ENCODE measurements around the gene COL5A1.
"Not testable (repeated sequence)": the region's sequence is repeated elsewhere in the genome, so short reads cannot be mapped to it uniquely, and the experiment has no call there.

Gene COL5A1

DNA sequence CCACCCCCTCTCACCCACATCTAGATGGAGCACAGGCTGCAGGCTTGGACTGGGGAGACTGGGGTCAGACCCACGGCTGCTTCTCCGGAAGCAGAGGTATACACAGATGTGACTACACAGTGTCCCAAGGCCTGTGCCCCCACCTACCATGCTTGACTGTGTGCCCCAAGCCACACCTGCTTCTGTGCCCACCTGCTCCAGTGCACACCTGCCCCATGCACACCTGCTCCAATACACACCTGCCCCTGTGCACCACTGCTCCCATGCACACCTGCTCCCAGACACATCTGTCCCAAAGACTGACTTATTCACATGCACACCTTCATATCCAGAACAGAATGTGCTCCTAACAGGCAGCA lies 5.5 kb upstream of the COL5A1 start:
- no peak for DNase-seq (ENCODE audit: low read depth)
- no peak overlapping the region for H3K4me3 ChIP-seq (ENCODE audit: low read depth, low read length)

DNA sequence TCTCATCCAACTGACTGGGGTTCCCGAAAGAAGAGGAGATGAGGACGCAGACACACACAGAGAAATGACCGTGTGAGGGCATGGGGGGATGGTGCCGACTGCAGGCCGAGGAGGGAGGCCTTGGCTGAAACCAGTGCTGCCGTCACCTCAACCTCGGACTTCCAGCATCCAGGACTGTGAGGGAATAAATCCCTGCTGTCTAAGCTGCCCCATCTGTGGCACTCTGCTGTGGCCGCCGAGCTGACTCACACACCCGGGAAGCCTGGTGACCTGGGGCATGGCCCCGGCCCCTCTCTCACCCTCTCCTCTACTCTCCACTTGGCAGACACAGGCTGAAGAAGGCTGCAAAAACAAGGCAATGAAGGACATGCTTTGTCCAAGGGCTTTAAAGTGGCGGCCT lies 4.4 kb upstream of the COL5A1 start:
- H3K4me3 ChIP-seq (ENCODE audit: low read depth, low read length), result no peak overlapping the region

GRCh38 chr9:134637696-134638501 lies 3.7 kb upstream of the COL5A1 start:
- DNase-seq (ENCODE audit: low read depth), result no peak
- no peak overlapping the region for H3K4me3 ChIP-seq (ENCODE audit: low read depth, low read length)

More for the DNA sequence above, 4.4 kb upstream of the COL5A1 start:
- DNase-seq (ENCODE audit: low read depth), result no peak

- DNase-seq (ENCODE audit: low read depth), result no peak
- no peak overlapping the region for H3K4me3 ChIP-seq (ENCODE audit: low read depth, low read length)
Measured at GRCh38 chr9:134638502-134639090, 3.0 kb upstream of the COL5A1 start.

DNA sequence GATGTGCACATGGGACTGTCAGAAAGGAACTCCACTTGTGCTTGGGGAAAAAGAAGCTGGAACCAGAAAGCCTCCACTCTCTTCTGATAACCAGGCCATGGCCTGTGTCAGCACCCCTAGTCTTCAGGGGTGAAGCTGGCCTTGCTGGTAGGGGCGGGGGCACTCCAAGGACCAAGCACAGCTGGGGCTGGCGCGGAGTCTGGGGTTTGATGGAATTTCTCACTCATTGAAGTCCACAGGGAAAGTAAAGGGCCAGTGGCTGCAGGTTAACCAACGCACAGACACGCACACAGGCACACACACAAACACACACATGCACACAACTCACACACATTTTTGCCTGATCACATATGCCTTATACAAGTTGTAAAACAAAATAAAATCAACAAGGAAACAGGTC lies 1.6 kb upstream of the COL5A1 start:
- no peak overlapping the region for H3K4me3 ChIP-seq (ENCODE audit: low read depth, low read length)
- no peak for DNase-seq (ENCODE audit: low read depth)

- H3K4me3 ChIP-seq (ENCODE audit: low read depth, low read length), result peak overlapping the region; percentile 85
- no peak for DNase-seq (ENCODE audit: low read depth)
Measured at GRCh38 chr9:134640506-134641172, 964 bp upstream of the COL5A1 start.

- no peak for DNase-seq (ENCODE audit: low read depth)
- peak overlapping the region; percentile 85 for H3K4me3 ChIP-seq (ENCODE audit: low read depth, low read length)
Measured at GRCh38 chr9:134641990-134642384, 384 bp downstream of the COL5A1 start.

DNA sequence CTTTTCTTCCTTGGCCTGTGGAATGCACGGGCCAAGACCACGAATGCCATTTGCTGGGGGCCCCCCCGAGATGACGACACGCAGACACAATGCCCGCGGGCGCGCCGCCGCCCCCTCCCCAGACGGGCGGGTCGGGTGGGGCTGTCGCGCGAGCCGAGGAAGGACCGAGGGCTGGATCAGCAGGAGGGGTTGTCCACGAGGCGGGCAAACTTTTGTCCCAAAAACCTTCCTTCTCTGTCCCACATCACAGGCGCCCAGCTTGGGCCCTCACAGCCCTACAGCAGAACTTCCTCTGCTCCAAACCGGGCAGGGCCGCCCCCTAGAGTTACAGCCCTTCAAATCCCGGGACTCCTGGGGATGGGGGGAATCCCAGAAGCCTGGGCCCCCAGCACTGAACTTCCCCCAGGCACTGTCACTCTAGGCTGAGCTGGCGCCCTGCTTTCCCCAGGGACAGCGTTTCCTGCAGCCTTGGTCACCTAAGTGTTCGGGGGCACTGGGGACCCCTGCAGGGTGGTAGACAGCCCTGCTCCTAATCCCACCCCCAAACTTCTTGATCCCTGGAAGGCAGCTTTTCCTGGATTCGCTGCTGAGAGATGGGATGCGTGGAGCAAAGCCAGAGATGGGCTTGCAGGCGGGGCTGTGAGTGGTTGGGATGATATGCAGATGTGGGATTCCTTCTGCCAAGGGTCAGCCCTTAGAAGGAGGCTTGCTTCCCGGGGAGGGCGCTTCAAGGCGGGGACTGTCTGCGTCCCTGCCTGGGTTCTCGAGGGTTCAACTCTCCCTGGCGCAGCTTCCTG lies 980 bp downstream of the COL5A1 start:
- DNase-seq (ENCODE audit: low read depth), result no peak
- peak overlapping the region; percentile 85 for H3K4me3 ChIP-seq (ENCODE audit: low read depth, low read length)

DNA sequence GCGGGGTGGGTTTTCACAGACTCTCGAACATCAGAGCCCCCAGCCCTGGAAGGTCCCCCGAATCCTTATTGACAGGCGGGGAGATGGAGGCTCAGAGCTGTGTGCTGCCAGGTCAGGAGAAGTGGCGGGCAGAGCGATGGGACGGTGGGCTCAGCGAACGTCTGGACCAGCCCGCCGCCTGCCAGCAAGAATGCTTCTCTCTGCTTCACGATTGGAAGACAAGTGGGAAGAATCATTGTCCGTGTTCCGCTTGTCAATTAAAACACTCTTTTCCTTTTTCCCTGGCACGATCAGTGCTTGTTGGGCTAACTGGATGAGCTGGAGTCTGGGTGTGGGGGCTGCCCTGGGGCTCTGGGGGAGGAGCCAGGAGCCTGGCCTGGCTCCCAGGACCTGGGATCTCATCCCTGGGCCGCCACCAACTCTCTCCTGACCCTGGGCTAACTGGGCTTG lies 1.6 kb downstream of the COL5A1 start:
- H3K4me3 ChIP-seq (ENCODE audit: low read depth, low read length), result peak overlapping the region; percentile 85
- no peak for DNase-seq (ENCODE audit: low read depth)

DNA sequence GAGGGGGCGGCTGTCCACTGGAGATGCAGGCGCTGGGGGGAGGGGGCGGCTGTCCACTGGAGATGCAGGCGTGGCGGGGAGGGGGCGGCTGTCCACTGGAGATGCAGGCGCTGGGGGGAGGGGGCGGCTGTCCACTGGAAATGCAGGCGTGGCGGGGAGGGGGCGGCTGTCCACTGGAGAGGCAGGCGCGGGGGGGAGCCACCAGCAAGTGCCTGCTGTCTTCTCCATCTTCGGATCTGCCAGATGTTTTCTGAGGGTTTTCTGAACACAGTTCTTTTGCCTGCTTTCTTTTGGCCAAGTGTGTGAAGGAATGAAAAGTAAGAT lies 2.8 kb downstream of the COL5A1 start:
- DNase-seq (ENCODE audit: low read depth), result not testable (repeated sequence)
- H3K4me3 ChIP-seq (ENCODE audit: low read depth, low read length), result peak overlapping the region; percentile 50

DNA sequence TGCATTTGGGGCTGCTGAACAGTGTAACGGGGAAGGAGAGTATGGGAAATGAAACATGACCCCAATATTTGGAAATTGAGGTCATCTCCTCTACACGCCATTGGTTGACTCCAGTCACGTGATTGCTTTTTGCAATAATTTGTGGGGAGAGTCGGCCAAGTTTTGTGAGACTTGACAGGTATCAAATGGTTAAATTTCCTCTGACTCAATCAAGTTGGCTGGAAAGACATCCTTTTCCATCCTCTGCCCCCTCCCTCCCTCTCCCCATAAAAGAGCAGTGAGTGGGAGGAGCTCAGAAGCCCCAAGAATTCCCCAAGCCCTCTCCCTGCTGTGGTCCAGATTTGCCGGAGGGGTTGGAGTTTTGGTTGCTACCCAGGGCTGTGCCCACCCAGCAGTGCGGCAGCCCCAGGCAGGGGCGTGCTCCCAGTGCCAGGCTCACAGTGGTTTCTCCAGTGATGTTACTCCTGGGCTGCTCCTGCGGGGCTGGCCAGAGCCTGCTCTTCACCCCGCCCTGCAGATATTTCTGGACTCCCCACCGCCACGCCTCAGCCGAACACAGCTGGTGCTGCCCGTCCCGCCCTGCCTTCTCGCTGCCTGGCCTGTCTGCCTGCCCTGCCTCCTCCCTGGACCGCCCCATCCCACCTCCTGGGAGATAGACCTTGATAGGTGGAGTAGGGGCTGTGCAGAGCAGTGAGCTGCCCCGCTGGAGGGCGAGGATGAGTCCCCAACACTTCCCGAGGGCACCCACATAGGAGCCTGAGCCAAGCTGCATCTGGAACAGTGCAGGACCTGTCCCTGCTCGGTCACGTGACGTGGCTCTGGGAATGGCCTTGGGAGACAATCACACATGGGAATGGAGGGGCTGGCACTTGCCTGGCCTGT lies 3.4 kb downstream of the COL5A1 start:
- DNase-seq (ENCODE audit: low read depth), result peak; percentile 96
- peak overlapping the region; percentile 50 for H3K4me3 ChIP-seq (ENCODE audit: low read depth, low read length)

- peak overlapping the region; percentile 50 for H3K4me3 ChIP-seq (ENCODE audit: low read depth, low read length)
- DNase-seq (ENCODE audit: low read depth), result no peak
Measured at GRCh38 chr9:134645607-134646365, 4.2 kb downstream of the COL5A1 start.

DNA sequence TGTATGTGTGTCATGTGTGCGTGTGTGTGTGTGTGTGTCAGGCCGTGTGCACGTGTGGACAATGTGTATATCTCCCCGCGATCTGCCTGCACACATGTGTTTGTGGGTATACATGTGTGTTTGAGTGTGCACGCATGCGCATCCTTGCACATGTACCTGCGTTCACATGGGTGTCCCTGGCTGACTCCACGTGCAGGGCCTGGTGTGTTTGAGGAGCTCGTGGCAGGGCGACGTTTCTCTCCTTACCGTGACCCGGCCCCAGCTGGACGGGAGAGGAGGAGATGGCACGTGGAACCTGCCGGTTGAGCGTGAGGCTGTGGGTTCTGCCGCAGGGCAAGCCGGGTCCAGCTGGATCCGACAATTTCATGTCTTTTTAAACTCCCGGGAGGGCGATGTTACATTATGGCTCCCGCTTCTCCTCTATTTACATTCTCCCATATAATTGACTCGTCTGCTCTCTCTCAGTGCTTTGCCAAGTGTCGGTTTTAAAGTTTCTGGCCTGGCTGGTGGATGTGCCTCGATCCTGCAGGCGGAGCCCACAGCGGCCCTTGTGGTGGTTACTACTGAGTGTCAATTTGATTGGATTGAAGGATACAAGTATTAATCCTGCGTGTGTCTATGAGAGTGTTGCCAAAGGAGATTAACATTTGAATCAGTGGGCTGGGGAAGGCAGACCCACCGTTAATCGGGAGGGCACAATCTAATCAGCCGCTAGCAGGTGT lies 5.9 kb downstream of the COL5A1 start:
- DNase-seq (ENCODE audit: low read depth), result no peak
- H3K4me3 ChIP-seq (ENCODE audit: low read depth, low read length), result no peak overlapping the region

DNA sequence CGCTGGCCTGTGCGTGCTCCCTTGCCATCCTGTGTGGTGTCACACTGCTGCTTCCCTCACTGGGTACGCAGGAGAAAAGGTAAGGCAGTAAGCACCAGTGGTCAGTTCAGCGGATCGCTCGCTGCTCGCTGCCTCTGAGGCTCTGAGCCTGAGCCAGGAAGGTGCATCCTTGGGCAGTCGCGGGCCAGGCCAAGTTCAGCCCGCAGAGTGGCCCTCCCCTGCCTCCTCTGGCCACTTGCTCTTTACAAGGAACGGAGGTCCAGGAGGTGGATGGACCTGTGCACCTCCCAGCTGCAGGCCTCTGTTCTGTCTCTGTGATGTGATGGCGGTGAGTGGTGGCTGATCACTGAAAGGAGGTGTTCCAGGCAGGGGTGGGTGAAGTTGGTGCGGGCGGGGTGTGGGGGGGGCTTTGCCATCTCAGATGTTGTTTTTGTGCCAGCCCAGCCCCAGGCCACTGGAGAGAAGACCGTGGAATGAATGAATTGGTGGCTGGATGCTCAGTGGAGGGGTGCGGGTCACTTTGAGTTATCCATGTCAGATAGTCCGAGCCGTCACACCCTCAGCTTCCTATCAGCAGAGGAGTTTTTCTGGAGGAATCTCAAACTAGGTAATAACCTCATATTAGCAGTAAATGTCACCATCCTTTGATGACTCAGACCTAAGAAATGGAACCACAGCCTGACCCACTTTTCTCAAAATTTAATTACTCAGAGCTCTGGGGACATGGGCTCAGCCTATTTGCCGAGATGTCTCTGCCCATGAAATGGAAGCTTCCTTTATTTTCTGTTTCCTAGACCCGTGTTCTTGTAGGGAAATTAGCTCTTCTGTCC lies 7.3 kb downstream of the COL5A1 start:
- H3K4me3 ChIP-seq (ENCODE audit: low read depth, low read length), result no peak overlapping the region
- DNase-seq (ENCODE audit: low read depth), result no peak

GRCh38 chr9:134650431-134651190 lies 9.0 kb downstream of the COL5A1 start:
- DNase-seq (ENCODE audit: low read depth), result no peak
- H3K4me3 ChIP-seq (ENCODE audit: low read depth, low read length), result no peak overlapping the region

DNA sequence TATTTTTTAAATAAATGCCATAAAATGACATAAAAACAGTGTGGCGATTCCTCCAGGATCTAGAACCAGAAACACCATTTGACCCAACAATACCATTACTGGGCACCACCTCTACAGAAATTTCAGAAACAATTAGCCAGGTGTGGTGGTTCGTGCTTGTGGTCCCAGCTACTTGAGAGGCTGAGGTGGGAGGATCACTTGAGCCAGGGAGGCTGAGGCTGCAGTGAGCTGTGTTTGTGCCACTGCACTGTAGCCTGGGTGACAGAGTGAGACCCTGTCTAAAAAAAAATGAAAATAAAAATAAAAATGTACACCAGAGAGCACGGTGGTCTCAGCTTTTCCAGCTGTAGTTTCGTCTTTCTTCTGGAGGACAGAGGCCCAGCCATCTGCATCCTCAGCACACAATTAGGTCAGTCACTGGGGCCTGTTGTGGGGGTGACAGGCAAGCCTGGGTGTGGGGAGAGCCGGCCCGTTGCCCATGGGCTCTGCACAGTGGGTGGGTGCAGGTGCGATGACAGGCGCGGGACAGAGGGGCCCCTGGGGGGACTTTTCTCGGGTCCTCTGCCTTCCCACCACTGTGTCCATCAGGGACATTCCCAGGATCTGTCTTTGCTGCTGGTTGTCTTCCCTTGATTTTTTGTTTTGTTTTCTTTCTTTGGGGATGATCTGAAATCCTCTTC lies 9.8 kb downstream of the COL5A1 start:
- no peak for DNase-seq (ENCODE audit: low read depth)

More for the DNA sequence above, 9.8 kb downstream of the COL5A1 start:
- no peak overlapping the region for H3K4me3 ChIP-seq (ENCODE audit: low read depth, low read length)

Measured in skeletal muscle cell (primary cell).